Neural progenitor cell (in vitro differentiated cells): ENCODE data around the gene MAD2L2. TPM values are rescaled to one million over a fixed set of nuclear protein-coding genes. Genes with fewer than 3 reads are reported as not detected.

Source experiments
- DNase-seq: peaks from one replicate; pipeline ENCODE4 v3.0.0-alpha.2; 2016; ENCODE audit warnings: low spot score
- H2AFZ ChIP-seq: fragments of 200-600 bp; sonication (generic); replicated peaks from 2 replicates; pipeline ENCODE4 v1.6.1; 2016; ENCODE audit warnings: antibody characterized with exemption
- H3F3A ChIP-seq: fragments of 200-600 bp; sonication (generic); 2 replicates; pipeline ENCODE4 v1.6.1; 2016; ENCODE audit warnings: antibody characterized with exemption, low read depth
- H3K27ac ChIP-seq: fragments of 200-600 bp; sonication (generic); 2 replicates; pipeline ENCODE4 v1.5.1; 2016; ENCODE audit warnings: mild to moderate bottlenecking
- H3K27me3 ChIP-seq: fragments of 200-600 bp; sonication (generic); 2 replicates; pipeline ENCODE4 v1.6.1; 2016; ENCODE audit warnings: mild to moderate bottlenecking, moderate library complexity
- H3K36me3 ChIP-seq: fragments of 200-600 bp; sonication (generic); 2 replicates; pipeline ENCODE4 v1.5.1; 2016
- H3K4me1 ChIP-seq: fragments of 200-600 bp; sonication (generic); 2 replicates; pipeline ENCODE4 v1.6.1; 2016; ENCODE audit warnings: mixed run types
- H3K4me2 ChIP-seq: fragments of 200-600 bp; sonication (generic); 2 replicates; pipeline ENCODE4 v1.6.1; 2016
- H3K4me3 ChIP-seq: fragments of 200-600 bp; sonication (generic); 2 replicates; pipeline ENCODE4 v1.5.1; 2016
- H3K79me2 ChIP-seq: fragments of 200-600 bp; sonication (generic); 2 replicates; pipeline ENCODE4 v1.6.1; 2016; ENCODE audit warnings: low read depth
- H3K9ac ChIP-seq: fragments of 200-600 bp; sonication (generic); 2 replicates; pipeline ENCODE4 v1.6.1; 2016
- H3K9me3 ChIP-seq: fragments of 200-600 bp; sonication (generic); 2 replicates; pipeline ENCODE4 v1.5.1; 2016; ENCODE audit warnings: low read depth
- H4K20me1 ChIP-seq: fragments of 200-600 bp; sonication (generic); 2 replicates; pipeline ENCODE4 v1.6.1; 2016; ENCODE audit warnings: low read depth
- H3K27ac Mint-ChIP-seq: 3 replicates; pipeline ENCODE4 v1.8.0; 2021; ENCODE audit warnings: mixed read lengths
- H3K27me3 Mint-ChIP-seq: 2 replicates; pipeline ENCODE4 v1.8.0; 2022; ENCODE audit warnings: low read depth, mild to moderate bottlenecking, inconsistent platforms, moderate library complexity, mixed read lengths; ENCODE audit not compliant: insufficient read depth
- H3K36me3 Mint-ChIP-seq: 3 replicates; pipeline ENCODE4 v1.8.0; 2021; ENCODE audit warnings: mixed read lengths
- H3K4me1 Mint-ChIP-seq: 3 replicates; pipeline ENCODE4 v1.8.0; 2021; ENCODE audit warnings: mixed read lengths
- H3K4me3 Mint-ChIP-seq: 3 replicates; pipeline ENCODE4 v1.8.0; 2021; ENCODE audit warnings: mild to moderate bottlenecking, moderate library complexity, mixed read lengths
- H3K9me3 Mint-ChIP-seq: 3 replicates; pipeline ENCODE4 v1.8.0; 2020; ENCODE audit warnings: mixed read lengths
- EZH2 ChIP-seq: fragments of 200-600 bp; sonication (generic); IDR thresholded peaks from 2 replicates; pipeline ENCODE4 v1.6.1; 2017; ENCODE audit warnings: antibody characterized with exemption, mild to moderate bottlenecking, moderate library complexity
- EZH2phosphoT487 ChIP-seq: fragments of 200-600 bp; sonication (generic); IDR thresholded peaks from 2 replicates; pipeline ENCODE4 v1.6.1; 2017; ENCODE audit warnings: antibody characterized with exemption
- total RNA-seq: library from RNA; depleted of rRNA; stranded (reverse); fragments of >200 nt; gene quantifications from 2 replicates; pipeline ENCODE4 v1.2.3, GENCODE V29; 2015; ENCODE audit warnings: low replicate concordance
- TF ChIP-seq, protein P1 (sequence below): fragments of 200-600 bp; sonication (generic); IDR thresholded peaks from 2 replicates; pipeline ENCODE4 v1.5.1; 2017; ENCODE audit warnings: antibody characterized with exemption, mild to moderate bottlenecking

The MAD2L2 gene
- total RNA-seq, 1 donor from 2014 or later: 108 TPM

DNA sequence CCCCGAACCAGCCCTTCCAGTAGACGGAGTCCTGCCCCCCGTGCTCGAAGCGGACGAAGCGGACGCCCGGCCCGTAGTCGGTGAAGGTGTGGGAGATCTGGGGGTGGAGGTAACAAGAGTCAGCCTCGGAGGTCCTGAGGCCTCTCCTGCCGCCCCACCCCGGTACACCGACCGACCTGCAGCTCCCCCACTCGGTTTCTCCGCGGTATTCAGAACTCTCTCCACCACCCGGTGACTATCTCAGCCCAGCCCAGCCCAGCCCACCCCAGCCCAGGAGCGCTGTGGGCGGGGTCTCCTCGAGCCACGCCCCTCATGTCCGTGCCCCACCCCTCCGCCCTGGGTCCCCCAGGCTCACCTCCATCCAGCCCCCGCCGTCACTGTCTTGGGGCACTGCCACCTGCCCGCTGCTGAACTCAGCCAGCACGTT lies 32.2 kb downstream of the MAD2L2 start:
- peaks cover 2% of the 10 kb centered on the region for H3K9me3 Mint-ChIP-seq
- TF ChIP-seq, protein P1, sequence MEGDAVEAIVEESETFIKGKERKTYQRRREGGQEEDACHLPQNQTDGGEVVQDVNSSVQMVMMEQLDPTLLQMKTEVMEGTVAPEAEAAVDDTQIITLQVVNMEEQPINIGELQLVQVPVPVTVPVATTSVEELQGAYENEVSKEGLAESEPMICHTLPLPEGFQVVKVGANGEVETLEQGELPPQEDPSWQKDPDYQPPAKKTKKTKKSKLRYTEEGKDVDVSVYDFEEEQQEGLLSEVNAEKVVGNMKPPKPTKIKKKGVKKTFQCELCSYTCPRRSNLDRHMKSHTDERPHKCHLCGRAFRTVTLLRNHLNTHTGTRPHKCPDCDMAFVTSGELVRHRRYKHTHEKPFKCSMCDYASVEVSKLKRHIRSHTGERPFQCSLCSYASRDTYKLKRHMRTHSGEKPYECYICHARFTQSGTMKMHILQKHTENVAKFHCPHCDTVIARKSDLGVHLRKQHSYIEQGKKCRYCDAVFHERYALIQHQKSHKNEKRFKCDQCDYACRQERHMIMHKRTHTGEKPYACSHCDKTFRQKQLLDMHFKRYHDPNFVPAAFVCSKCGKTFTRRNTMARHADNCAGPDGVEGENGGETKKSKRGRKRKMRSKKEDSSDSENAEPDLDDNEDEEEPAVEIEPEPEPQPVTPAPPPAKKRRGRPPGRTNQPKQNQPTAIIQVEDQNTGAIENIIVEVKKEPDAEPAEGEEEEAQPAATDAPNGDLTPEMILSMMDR: no peak
- TF ChIP-seq EZH2phosphoT487 (no peak), EZH2 (no peak)
- no peak overlapping the region for H3K4me3 Mint-ChIP-seq
- Histone ChIP-seq H3K4me3 (peak overlapping the region; percentile 26), H3K36me3 (no peaks in the 10 kb centered on the region), H4K20me1 (peaks cover 24% of the 10 kb centered on the region), H3K79me2 (no peaks in the 10 kb centered on the region), H2AFZ (no peak overlapping the region), H3F3A (peaks cover 39% of the 10 kb centered on the region), H3K4me2 (peak overlapping the region; percentile 69), H3K9me3 (no peaks in the 10 kb centered on the region), H3K9ac (no peak overlapping the region), H3K4me1 (peaks cover 7% of the 10 kb centered on the region), H3K27me3 (peaks cover 63% of the 10 kb centered on the region), H3K27ac (no peak overlapping the region)
- DNase-seq: peak; percentile 62
- H3K27ac Mint-ChIP-seq: no peak overlapping the region
- peaks cover 8% of the 10 kb centered on the region for H3K4me1 Mint-ChIP-seq
- H3K36me3 Mint-ChIP-seq: no peaks in the 10 kb centered on the region
- peaks cover 52% of the 10 kb centered on the region for H3K27me3 Mint-ChIP-seq

DNA sequence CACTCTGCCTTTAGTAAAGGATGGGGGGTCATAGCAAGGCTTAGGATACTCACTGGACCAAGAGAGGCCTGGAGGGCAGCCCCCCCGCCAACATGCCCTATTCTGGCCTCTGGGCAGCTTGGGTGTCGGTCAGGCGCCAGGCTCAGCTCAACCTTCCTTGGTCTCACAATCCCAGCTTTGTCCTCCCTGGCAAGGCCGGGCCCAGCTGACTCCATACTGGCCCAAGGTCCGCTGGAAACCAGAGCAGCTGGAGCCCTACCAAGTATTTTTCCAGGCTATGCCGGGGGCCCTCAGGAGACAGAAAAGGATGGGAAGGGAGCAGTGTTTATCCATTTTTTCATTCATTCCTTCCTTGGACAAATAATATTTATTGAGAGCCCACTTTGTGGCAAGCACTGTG lies 32.9 kb downstream of the MAD2L2 start:
- Histone ChIP-seq H3K4me2 (peak overlapping the region; percentile 69), H4K20me1 (peaks cover 24% of the 10 kb centered on the region), H3K9ac (no peak overlapping the region)

DNA sequence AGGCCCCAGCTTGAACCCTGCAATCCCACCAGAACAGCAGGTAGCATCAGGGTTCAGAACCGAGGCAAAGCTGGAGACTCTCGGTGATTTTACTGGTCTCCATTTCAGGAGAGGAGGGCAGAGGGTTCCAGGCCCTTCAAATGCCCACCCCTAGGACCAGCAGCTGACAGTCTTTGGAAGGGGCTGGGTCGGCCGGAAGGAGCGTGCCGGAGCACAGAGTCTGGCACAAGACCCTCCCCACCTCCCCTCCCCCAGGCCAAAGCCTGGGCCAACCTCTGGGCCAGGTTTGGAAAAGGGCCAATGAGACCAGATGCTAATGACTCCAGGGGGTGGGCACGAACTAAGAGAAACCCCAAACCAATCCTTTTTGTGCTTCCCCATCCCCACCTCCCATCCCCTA lies 33.6 kb downstream of the MAD2L2 start:
- peaks cover 48% of the 10 kb centered on the region for H3K27me3 Mint-ChIP-seq
- Histone ChIP-seq H3K4me3 (no peak overlapping the region), H3K9ac (no peak overlapping the region), H4K20me1 (peaks cover 23% of the 10 kb centered on the region), H3K27me3 (peaks cover 49% of the 10 kb centered on the region), H3F3A (peaks cover 31% of the 10 kb centered on the region), H2AFZ (no peak overlapping the region), H3K9me3 (no peaks in the 10 kb centered on the region), H3K4me2 (no peak overlapping the region), H3K4me1 (peaks cover 7% of the 10 kb centered on the region), H3K79me2 (no peaks in the 10 kb centered on the region), H3K27ac (no peak overlapping the region), H3K36me3 (no peaks in the 10 kb centered on the region)
- H3K4me1 Mint-ChIP-seq: peaks cover 8% of the 10 kb centered on the region
- no peaks in the 10 kb centered on the region for H3K36me3 Mint-ChIP-seq
- no peak overlapping the region for H3K4me3 Mint-ChIP-seq
- no peak for DNase-seq
- H3K9me3 Mint-ChIP-seq: peaks cover 2% of the 10 kb centered on the region
- H3K27ac Mint-ChIP-seq: no peak overlapping the region
- no peak for TF ChIP-seq EZH2phosphoT487
- TF ChIP-seq, protein P1: no peak
- TF ChIP-seq EZH2: no peak

More for the DNA sequence above, 32.9 kb downstream of the MAD2L2 start:
- Histone ChIP-seq H3F3A (peaks cover 34% of the 10 kb centered on the region), H3K27ac (no peak overlapping the region), H3K36me3 (no peaks in the 10 kb centered on the region), H3K9me3 (no peaks in the 10 kb centered on the region), H2AFZ (no peak overlapping the region), H3K4me3 (no peak overlapping the region), H3K27me3 (peaks cover 56% of the 10 kb centered on the region), H3K4me1 (peaks cover 7% of the 10 kb centered on the region), H3K79me2 (no peaks in the 10 kb centered on the region)
- peaks cover 8% of the 10 kb centered on the region for H3K4me1 Mint-ChIP-seq
- H3K36me3 Mint-ChIP-seq: no peaks in the 10 kb centered on the region
- no peak for DNase-seq
- H3K9me3 Mint-ChIP-seq: peaks cover 2% of the 10 kb centered on the region
- H3K27me3 Mint-ChIP-seq: peaks cover 51% of the 10 kb centered on the region
- no peak for TF ChIP-seq EZH2
- TF ChIP-seq, protein P1: no peak
- no peak overlapping the region for H3K4me3 Mint-ChIP-seq
- H3K27ac Mint-ChIP-seq: no peak overlapping the region
